ENCODE measurements around the gene ARHGAP44. TPM values are rescaled to one million over a fixed set of nuclear protein-coding genes. Genes with fewer than 3 reads are reported as not detected.

The ARHGAP44 gene
- polyA plus RNA-seq, 1 donor (not counting 4 experiments of a cell fraction or from before 2014, with no cell fraction given): 2.2 TPM

DNA sequence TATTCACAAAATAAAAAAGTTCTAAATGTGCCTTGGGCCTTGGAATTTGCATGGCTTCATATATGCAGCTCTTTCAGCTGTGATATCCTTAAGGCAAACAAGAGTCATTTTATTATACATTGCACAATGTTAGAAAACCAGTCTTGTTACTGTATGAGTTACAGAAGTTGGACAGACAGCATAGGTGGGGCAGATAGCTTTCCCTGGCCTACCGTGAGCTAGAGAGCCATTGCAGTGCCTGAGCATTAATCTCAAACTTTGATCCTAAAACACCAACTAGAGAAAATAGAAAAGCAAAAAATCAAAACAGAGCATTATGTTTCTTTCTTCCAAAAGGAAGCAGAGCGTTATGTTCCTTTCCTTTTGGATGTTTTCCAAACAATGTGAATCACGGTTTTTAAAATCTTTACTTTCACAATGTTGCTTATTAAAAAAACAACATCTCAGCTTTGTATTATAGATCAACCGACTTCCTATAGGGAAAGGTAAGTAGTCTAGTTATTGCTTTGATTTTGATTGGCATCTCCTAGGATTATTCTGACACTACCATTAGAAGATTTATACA, 32.2 kb downstream of the ARHGAP44 start:
- dilution Hi-C loops (cut with MboI; ENCODE audit: extremely low pct_ligation_motif_present, low sequenced_read_pairs): no loop called here
- Histone ChIP-seq H3K27me3 (ENCODE audit: control insufficient read depth, extremely low read depth, insufficient read depth, low read length) (no peaks in the 10 kb centered on the region), H3K4me2 (ENCODE audit: control insufficient read depth, extremely low read depth, insufficient read depth, low read depth, low read length) (no peak overlapping the region), H3K9ac (ENCODE audit: control insufficient read depth, extremely low read depth, insufficient read depth, low read length) (no peak overlapping the region), H3K9me1 (ENCODE audit: control insufficient read depth, extremely low read depth, insufficient read depth, low read length) (no peaks in the 10 kb centered on the region), H3K4me3 (ENCODE audit: control insufficient read depth in 2 of 3, extremely low read depth in 1 of 3, insufficient read depth in 2 of 3, low read depth in 1 of 3, low read length in 3 of 3) (no peak overlapping the region), H3K27ac (ENCODE audit: control insufficient read depth, insufficient read depth, low read length) (no peak overlapping the region), H3K36me3 (ENCODE audit: control insufficient read depth in 2 of 2, extremely low read depth in 1 of 2, insufficient read depth in 2 of 2, low read length in 2 of 2) (no peaks in the 10 kb centered on the region), H4K20me1 (ENCODE audit: control insufficient read depth, extremely low read depth, insufficient read depth, low read length) (no peaks in the 10 kb centered on the region), H3K9me3 (ENCODE audit: control insufficient read depth, low read depth, low read length) (no peaks in the 10 kb centered on the region), H2AFZ (ENCODE audit: control insufficient read depth, low read length) (no peak overlapping the region), H3K4me1 (ENCODE audit: control insufficient read depth, extremely low read depth, insufficient read depth, low read length) (no peaks in the 10 kb centered on the region), H3K79me2 (ENCODE audit: control insufficient read depth, insufficient read depth, low read length) (no peaks in the 10 kb centered on the region)
- DNase-seq (ENCODE audit: low read depth, low spot score) (no peak), FAIRE-seq (no peak)
- no peak for TF ChIP-seq EZH2 (IDR thresholded peaks at IDR 0.05; ENCODE audit: low read length)
- TF ChIP-seq, protein P1, sequence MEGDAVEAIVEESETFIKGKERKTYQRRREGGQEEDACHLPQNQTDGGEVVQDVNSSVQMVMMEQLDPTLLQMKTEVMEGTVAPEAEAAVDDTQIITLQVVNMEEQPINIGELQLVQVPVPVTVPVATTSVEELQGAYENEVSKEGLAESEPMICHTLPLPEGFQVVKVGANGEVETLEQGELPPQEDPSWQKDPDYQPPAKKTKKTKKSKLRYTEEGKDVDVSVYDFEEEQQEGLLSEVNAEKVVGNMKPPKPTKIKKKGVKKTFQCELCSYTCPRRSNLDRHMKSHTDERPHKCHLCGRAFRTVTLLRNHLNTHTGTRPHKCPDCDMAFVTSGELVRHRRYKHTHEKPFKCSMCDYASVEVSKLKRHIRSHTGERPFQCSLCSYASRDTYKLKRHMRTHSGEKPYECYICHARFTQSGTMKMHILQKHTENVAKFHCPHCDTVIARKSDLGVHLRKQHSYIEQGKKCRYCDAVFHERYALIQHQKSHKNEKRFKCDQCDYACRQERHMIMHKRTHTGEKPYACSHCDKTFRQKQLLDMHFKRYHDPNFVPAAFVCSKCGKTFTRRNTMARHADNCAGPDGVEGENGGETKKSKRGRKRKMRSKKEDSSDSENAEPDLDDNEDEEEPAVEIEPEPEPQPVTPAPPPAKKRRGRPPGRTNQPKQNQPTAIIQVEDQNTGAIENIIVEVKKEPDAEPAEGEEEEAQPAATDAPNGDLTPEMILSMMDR (optimal IDR thresholded peaks at IDR 0.05 in 1 of 3, IDR thresholded peaks at IDR 0.05 in 1 of 3, conservative IDR thresholded peaks at IDR 0.05 in 1 of 3; ENCODE audit: extremely low read depth in 1 of 3, insufficient read depth in 2 of 3, low read length in 3 of 3): no peak

DNA sequence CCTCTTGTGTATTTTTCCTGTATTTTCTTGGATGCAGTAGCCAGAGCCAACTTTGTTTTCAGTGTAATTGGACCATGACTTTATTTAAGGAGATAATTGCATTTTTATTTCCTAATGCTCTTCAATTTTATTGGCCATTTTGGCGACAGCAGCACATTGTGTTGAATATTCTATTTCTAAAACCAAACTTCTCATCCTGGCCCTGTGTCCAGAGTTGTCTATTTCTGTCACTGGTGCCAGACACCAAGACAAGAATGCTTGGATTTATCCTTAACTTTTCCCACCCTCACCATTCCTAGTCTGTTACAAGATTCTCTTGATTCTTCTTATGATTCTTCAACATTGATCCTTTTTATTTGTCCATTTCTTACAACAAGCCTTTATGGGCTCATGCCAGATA, 37.1 kb downstream of the ARHGAP44 start:
- dilution Hi-C loops (cut with MboI; ENCODE audit: extremely low pct_ligation_motif_present, low sequenced_read_pairs): no loop called here
- H3K9me1 ChIP-seq (ENCODE audit: control insufficient read depth, extremely low read depth, insufficient read depth, low read length): no peaks in the 10 kb centered on the region
- no peaks in the 10 kb centered on the region for H3K79me2 ChIP-seq (ENCODE audit: control insufficient read depth, insufficient read depth, low read length)
- no peak overlapping the region for H3K27ac ChIP-seq (ENCODE audit: control insufficient read depth, insufficient read depth, low read length)
- no peaks in the 10 kb centered on the region for H3K36me3 ChIP-seq (ENCODE audit: control insufficient read depth in 2 of 2, extremely low read depth in 1 of 2, insufficient read depth in 2 of 2, low read length in 2 of 2)
- FAIRE-seq (no peak), DNase-seq (ENCODE audit: low read depth, low spot score) (no peak)
- TF ChIP-seq, protein P1 (optimal IDR thresholded peaks at IDR 0.05 in 1 of 3, IDR thresholded peaks at IDR 0.05 in 1 of 3, conservative IDR thresholded peaks at IDR 0.05 in 1 of 3; ENCODE audit: extremely low read depth in 1 of 3, insufficient read depth in 2 of 3, low read length in 3 of 3): no peak
- no peak for TF ChIP-seq EZH2 (IDR thresholded peaks at IDR 0.05; ENCODE audit: low read length)
- no peak overlapping the region for H2AFZ ChIP-seq (ENCODE audit: control insufficient read depth, low read length)
- peaks cover 2% of the 10 kb centered on the region for H3K9me3 ChIP-seq (ENCODE audit: control insufficient read depth, low read depth, low read length)
- H3K4me1 ChIP-seq (ENCODE audit: control insufficient read depth, extremely low read depth, insufficient read depth, low read length): no peaks in the 10 kb centered on the region
- H3K9ac ChIP-seq (ENCODE audit: control insufficient read depth, extremely low read depth, insufficient read depth, low read length): no peak overlapping the region
- H3K27me3 ChIP-seq (ENCODE audit: control insufficient read depth, extremely low read depth, insufficient read depth, low read length): no peaks in the 10 kb centered on the region
- no peak overlapping the region for H3K4me3 ChIP-seq (ENCODE audit: control insufficient read depth in 2 of 3, extremely low read depth in 1 of 3, insufficient read depth in 2 of 3, low read depth in 1 of 3, low read length in 3 of 3)
- no peaks in the 10 kb centered on the region for H4K20me1 ChIP-seq (ENCODE audit: control insufficient read depth, extremely low read depth, insufficient read depth, low read length)
- no peak overlapping the region for H3K4me2 ChIP-seq (ENCODE audit: control insufficient read depth, extremely low read depth, insufficient read depth, low read depth, low read length)
